GM19324 (cell line): ENCODE results near the gene ACTMAP.
"Not testable (repeated sequence)": the region's sequence is repeated elsewhere in the genome, so short reads cannot be mapped to it uniquely, and the experiment has no call there.

ENCODE experiments used
- ATAC-seq: cut with Tn5 transposase; IDR thresholded peaks from one replicate; pipeline ENCODE4 v1.9.1; 2021; ENCODE audit warnings: mild to moderate bottlenecking, moderate library complexity; ENCODE audit not compliant: unreplicated experiment, low FRiP score

ACTMAP gene

GRCh38 chr19:40776932-40777644 is 26.8 kb upstream of the ACTMAP start:
- peak; percentile 76 for ATAC-seq

DNA sequence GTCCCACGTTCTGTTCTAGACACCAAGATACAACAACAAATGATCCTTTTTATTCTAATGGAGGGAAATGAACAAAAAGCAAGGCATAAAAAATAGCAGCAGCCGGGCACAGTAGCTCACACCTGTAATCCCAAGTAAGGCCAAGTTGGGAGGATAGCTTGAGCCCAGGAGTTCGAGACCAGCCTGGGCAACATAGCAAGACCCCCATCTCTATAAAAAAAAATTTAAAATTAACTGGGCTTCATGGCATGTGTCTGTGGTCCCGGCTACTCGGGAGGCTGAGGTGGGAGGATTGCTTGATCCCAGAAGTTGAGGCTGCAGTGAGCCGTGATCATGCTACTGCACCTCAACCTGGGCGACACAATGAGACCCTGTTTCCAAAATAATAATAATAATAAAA is 26.1 kb upstream of the ACTMAP start:
- no peak for ATAC-seq

DNA sequence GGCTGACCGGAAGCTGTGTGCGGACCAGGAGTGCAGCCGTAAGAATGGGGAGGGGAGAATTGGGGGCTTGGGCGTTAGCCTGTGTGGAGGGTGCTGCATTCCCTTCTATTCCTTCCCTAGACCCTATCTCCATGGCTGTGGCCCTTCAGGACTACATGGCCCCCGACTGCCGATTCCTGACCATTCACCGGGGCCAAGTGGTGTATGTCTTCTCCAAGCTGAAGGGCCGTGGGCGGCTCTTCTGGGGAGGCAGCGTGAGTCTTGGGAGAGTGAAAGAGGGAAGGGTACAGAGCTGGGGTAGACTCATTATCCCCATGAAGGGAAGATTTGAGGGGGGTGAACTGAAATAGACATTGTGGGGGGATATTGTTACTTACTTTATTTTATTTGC is 25.4 kb upstream of the ACTMAP start:
- no peak for ATAC-seq

GRCh38 chr19:40774916-40775631 is 24.8 kb upstream of the ACTMAP start, which contains the start of gene MIA:
TSS of gene MIA (plus strand) at chr19:40775521. CDS start at chr19:40775543, 22 bp downstream.
- ATAC-seq, result no peak

- not testable (repeated sequence) for ATAC-seq
Observed at GRCh38 chr19:40771101-40771862, 21.0 kb upstream of the ACTMAP start.

DNA sequence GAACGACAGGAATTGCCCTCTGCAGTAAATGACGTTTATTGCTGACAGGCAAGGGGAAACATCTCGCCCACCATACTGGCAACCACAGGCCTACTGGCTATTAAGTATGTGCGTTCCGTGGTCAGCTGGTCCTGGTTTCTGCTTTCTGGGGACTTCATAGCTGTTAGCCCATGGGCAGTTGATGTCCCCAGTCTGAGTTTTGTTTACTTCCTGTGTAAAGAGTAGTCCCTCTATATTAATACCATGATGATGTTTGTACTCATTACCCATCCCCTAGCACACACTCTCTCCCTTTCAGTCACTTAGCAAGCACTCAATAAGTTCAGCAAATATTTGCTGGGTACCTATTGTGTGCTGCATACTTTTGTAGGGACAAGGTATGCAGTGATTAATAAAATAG is 18.6 kb upstream of the ACTMAP start:
- ATAC-seq, result no peak

GRCh38 chr19:40766385-40766784 is 16.1 kb upstream of the ACTMAP start:
- not testable (repeated sequence) for ATAC-seq

DNA sequence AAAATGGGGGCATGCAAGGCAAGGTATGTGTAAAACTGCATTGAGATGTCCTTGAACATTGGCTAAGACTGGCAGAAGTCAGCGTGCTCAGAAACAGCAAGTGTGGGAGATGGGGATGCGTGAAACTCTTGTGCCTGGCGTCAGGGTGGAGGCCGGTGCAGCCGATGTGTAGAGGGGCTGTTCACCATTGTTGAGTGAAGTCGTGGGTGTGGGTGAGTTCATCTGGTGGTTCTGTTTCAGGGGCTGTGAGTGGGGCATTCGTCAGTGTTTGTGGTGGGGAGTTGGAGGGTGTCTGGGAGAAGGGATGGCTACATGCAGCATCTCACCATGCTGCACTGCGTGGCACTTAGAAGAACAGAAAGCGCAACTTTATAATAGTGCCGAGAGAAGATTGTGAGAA is 13.7 kb upstream of the ACTMAP start:
- ATAC-seq, result no peak

DNA sequence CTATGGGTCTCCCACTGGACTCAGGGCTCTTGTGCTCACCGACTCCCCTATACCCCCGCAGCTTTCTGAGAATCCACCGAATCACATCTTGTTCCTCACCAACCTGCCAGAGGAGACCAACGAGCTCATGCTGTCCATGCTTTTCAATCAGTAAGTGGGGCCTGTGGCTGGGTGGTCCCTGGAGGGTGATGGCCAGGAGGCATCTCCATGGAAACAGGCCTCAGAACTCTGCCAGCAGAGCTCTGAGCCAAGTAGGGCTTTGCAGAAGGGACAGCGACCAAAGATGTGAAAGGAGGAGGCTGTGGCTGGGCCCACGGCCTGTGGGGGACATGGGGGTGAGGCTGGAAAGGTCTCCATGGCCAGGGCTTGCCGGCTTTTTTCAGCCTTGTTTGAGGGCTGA is 13.2 kb upstream of the ACTMAP start:
- no peak for ATAC-seq

- no peak for ATAC-seq
Observed at GRCh38 chr19:40762754-40763470, 12.6 kb upstream of the ACTMAP start.

DNA sequence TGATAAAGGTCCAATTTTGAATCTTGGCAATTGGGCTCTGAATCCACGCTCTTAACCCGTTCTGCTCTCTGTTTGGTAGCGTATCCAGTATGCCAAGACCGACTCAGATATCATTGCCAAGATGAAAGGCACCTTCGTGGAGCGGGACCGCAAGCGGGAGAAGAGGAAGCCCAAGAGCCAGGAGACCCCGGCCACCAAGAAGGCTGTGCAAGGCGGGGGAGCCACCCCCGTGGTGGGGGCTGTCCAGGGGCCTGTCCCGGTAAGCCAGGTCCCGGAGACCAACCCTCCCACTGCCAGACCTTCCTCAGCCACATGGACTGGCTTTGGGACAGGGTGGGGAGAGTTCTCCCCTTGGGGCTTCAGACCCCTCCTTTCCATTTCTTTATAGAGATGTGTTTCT is 9.1 kb upstream of the ACTMAP start:
- no peak for ATAC-seq

DNA sequence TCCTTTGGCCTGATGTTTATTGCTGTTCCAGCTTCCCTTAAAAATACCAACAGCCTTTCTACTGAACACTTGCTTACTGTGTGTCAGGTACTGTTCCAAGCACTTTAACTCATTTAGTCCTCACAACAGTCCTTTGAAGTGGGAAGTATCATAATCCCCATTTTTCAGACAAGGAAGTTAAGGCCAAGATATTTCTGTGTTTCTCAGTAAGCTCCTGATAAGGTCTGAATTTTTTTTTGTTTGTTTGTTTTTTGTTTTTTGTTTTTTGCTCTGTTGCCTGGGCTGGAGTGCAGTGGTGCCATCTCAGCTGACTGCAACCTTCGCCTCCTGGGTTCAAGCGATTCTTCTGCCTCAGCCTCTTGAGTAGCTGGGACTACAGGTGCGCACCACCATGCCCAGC is 8.2 kb upstream of the ACTMAP start:
- ATAC-seq, result no peak

GRCh38 chr19:40756502-40757110 is 6.3 kb upstream of the ACTMAP start:
- no peak for ATAC-seq

DNA sequence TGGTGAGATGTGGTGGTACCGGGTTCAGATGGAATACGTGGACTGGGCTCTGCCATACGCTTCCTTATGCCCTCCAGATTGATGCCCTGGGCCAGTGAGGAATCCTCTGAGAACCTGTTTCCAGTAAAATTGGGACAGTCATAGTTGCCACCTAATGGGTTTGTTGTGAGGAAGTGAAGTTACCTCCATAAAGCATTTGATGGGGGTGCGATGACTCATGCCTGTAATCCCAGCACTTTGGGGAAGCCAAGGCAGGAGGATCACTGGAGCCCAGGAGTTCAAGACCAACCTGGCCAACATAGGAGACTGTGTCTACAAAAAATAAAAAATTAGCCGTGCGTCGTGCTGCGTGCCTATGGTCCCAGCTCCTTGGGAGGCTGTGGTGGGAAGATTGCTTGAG is 5.5 kb upstream of the ACTMAP start:
- no peak for ATAC-seq

- ATAC-seq, result no peak
Observed at GRCh38 chr19:40755248-40755624, 5.0 kb upstream of the ACTMAP start.

- no peak for ATAC-seq
Observed at GRCh38 chr19:40754611-40755247, 4.5 kb upstream of the ACTMAP start.

- no peak for ATAC-seq
Observed at GRCh38 chr19:40752257-40752781, 2.0 kb upstream of the ACTMAP start.

GRCh38 chr19:40750874-40751537 is 729 bp upstream of the ACTMAP start, which contains the start of gene SNRPA:
TSS of gene SNRPA (plus strand) at chr19:40751203. CDS start at chr19:40751409, 206 bp downstream.
- peak; percentile 76 for ATAC-seq

DNA sequence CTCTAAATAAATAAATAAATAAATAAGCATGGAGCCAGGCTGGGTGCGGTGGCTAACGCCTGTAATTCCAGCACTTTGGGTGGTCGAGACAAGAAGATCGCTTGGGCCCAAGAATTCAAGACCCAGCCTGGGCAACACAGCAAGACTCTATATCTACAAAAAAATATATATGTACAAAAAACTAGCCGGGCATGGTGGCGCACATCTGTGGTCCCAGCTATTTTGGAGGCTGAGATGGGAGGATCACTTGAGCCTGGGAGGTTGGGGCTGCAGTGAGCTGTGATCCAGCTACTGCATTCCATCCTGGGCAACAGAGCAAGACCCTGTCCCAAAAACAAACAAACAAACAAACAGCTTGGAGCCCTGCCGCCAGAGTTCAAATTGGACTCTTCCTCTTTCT is 2.7 kb downstream of the ACTMAP start:
- no peak for ATAC-seq
